Cerebellar nuclear complex (tissue), 1 donor: ENCODE results near the gene OSBPL10.

Experiments used
- DNase-seq, 2 experiments: peaks; one replicate each; lab custom pipeline; 2025; lab: John Stamatoyannopoulos, UW

The OSBPL10 gene

GRCh38 chr3:31958701-31959152 is 22.3 kb downstream of the OSBPL10 start:
- DNase-seq, result no peak

DNA sequence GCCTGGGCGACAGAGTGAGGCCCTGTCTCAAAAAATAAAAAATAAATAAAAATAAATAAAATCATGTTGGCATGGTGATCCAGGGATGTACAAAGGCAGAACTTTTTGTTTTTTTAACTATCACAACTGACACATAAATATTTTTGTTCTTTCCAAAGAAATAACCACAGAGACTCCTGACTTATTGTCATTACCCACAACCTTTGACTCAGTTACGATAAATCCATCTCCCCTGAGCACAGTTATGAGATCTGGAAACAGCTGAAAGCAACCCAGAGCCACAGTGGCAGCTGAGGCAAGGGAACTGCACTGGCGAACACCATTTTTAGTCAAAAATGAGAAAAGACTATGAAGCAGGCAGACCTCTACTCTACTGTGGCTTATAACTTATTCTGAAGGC is 24.0 kb downstream of the OSBPL10 start:
- no peak for DNase-seq

DNA sequence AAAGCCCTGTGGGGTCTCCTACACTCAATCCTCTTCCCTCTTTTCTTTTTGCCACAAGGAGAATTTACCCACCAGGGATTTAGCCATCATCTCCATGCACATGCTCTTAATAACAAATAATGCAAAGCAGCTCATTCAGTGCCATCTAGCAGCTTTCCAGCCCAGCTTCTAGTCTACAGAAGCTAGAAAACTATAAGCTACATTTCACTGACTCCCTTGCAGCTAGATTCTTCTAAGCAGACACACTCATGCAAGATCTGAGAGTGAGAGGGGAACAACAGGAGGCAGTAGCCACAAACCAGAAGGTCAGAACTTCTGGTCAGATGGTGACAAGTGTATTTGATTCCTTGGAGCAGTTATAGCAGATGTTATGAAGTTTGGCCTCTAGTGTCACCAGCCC is 25.5 kb downstream of the OSBPL10 start:
- no peak for DNase-seq

DNA sequence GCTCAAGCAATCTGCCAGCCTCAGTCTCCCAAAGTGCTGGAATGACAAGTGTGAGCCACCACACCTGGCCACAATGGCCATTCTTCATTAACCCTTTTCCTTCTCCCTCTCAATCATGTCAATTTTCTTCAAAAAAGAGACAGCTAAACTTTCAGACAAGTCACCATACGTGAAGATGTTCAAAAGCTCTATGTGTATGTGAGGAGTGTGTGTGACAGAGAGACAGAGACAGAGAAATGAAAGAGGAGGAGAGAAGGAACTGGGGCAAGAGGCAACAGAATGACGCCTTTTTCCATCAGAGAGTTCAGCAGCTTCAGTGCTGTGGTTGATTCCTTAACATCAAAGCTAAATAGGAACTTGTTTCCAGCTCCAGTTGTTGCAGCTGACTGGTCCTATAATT is 27.4 kb downstream of the OSBPL10 start:
- no peak for DNase-seq

DNA sequence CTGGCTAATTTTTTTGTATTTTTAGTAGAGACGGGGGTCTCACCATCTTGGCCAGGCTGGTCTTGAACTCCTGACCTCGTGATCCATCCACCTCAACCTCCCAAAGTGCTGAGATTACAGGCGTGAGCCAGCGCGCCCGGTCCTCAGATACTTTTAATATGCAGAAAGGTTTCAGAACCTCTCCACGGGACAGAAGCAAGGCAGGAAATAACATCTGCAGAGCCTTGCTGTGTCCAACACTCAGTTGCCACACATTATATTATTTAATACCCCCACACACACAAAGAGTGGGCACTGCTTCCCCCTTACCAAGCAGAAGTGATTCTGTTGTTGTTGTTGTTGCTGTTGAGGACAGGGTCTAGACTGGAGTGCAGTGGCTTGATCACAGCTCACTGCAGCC is 28.0 kb downstream of the OSBPL10 start:
- DNase-seq, result no peak

DNA sequence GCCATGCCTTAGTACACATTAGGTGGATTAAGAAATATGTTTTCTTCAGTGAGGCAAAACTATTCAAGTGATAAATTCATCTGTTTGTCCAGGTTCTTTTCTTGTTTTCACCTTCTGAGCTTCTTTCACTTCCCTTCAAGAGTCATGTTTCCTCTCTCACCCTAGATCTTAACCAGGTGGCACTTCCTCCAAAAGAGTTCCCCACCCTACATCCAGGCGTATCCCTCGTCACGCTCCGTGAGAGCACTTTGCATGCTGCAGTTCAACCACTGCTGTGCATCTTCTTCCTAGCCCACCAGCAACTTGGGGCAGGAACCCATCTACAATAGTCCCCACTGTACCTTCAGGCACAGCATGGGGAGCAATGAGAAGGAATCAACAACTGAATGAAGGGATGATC is 28.9 kb downstream of the OSBPL10 start:
- DNase-seq, result no peak

DNA sequence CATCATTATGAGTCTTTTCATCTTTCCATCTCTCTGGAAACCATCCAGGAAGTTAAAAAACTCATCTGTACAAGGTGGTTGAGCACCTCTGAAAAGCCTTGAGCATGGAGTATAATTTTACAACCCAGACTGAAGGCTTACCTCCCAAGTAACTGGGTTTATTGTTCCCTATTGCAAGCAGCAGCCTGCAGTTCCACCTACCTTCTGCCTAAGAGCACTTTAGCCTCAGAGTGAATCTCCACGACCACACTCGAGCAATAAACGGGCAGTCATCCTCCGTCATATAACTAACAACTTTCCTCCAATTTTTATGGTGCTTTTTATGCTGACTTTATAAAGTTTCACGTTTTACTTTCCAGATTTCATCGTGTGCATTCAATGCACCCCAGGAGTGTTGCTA is 32.8 kb downstream of the OSBPL10 start:
- no peak for DNase-seq

DNA sequence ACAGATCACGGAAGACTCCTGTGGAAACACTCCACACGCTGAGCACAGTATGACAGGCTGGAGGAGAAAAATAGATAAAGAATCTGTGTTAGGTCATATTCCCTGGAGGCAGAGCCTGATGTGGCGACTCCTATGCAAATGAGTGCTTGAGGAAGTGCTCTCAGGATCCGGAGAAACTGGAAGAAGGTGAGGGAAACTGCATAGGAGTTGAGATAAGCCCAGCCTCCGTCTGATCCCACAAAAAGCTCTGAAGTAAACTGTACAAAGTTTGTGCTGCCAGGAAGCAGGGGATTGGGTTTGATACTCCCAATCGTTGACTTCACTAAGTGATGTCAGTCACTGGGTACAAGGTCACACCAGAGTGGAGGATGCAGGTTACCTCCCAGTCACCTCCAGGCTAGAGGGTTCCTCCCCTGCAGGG is 33.4 kb downstream of the OSBPL10 start:
- DNase-seq, result no peak

DNA sequence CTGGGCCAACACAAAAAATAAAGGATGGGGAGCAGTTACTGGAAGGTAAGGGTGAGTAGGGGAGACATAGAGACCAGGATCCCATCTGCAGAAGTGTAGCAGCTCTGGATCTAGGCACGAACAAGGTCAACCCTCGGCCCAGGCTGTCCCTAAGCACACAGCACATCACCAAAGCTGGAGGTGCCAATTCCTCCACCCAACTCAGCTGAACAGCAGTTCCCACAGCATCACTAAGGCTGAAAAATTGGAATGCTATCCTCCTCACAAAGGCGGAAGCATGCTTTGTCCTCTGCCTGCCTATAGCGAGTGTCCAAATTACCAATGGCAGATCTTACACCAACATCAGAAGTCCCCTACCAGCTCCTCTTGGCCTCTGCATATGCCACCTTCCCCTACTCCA is 33.9 kb downstream of the OSBPL10 start:
- no peak for DNase-seq

- no peak for DNase-seq
Measured at GRCh38 chr3:31946484-31947081, 34.5 kb downstream of the OSBPL10 start.

- no peak for DNase-seq
Measured at GRCh38 chr3:31945738-31946052, 35.4 kb downstream of the OSBPL10 start.

DNA sequence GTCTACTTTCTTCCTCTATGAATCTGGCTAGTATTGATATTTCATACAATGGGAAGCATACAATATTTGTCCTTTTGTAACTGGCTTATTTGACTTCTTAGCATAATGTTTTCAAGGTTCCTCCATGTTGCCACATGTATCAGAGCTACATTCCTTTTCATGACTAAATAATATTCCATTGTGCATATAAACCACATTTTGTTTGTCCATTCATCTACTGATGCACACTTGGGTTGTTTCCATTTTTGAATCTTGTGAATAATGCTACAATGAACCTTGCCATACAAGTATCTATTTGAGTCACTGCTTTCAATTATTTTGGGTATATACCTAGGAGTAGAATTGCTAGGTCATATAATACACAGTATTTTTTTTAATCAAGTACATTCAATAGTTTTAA is 38.0 kb downstream of the OSBPL10 start:
- no peak for DNase-seq

GRCh38 chr3:31942446-31942845 is 38.6 kb downstream of the OSBPL10 start:
- no peak for DNase-seq

GRCh38 chr3:31937225-31937624 is 43.8 kb downstream of the OSBPL10 start:
- DNase-seq, result no peak

DNA sequence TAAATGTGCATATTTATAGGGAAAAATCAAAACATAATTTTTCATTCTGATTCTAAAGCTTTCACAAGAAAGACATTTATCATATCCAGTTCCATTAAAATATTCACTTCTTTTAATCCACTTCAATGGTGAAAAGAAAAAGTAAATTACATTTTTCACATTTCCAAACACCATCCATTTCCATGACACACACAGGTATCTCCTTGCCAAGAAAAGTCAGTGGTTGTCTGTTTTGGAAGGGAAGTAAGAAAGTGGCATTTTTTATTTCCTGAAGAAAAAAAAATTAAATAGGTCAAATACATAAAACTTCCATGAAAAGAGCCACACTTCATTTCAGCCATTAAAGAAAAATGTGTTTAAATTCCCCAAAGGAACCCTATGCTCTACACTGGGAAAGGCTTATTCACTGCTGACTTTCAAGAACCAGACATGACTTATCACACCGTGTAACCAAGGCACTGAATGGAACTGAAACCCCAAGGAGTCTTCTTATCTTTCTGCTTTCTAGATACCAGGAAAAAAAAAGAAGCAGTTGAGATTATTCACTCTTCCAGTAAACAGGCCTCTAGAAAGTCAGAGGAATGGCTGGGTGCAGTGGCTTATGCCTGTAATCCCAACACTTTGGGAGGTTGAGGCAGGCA is 44.5 kb downstream of the OSBPL10 start:
- DNase-seq, result no peak

DNA sequence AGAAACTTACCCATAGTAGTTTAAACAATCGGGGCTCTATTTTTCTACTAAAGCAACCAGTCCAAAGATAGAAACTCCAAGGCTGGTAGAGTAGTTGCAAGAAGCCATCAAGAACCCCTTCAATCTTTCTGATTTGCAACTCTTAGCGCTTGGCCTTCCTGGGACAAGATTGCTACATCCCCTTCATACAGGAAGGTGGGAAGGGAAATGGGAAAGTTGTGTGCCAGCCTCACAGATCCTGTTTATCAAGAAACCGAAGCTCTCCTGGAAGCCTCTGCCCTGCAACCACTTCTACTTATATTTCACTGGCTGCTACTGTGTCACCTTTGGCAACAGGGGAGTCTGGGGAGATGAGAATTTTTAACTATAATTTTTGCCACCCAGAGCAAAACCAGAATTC is 46.2 kb downstream of the OSBPL10 start:
- no peak for DNase-seq

- DNase-seq, result no peak
Measured at GRCh38 chr3:31934018-31934417, 47.0 kb downstream of the OSBPL10 start.

GRCh38 chr3:31932990-31933389 is 48.1 kb downstream of the OSBPL10 start:
- DNase-seq, result no peak

GRCh38 chr3:31929826-31930502 is 51.1 kb downstream of the OSBPL10 start:
- no peak for DNase-seq

GRCh38 chr3:31927811-31928210 is 53.3 kb downstream of the OSBPL10 start:
- no peak for DNase-seq

DNA sequence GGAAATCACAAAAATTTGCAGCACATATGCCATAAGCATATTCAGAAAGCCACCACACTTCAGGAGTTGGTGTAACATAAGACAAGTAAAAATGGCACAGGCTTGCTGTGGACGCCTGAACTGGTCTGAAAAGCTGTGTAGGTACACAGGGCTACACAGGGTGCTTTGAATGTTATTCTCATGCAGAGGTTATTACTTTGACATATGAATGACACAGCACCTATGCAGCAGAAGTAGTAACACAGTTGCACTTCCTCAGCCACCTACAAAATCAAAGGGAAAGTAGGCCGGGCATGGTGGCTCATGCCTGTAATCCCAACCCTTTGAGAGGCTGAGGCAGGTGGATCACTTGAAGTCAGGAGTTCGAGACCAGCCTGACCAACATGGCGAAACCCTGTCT is 54.5 kb downstream of the OSBPL10 start:
- DNase-seq, result no peak

DNA sequence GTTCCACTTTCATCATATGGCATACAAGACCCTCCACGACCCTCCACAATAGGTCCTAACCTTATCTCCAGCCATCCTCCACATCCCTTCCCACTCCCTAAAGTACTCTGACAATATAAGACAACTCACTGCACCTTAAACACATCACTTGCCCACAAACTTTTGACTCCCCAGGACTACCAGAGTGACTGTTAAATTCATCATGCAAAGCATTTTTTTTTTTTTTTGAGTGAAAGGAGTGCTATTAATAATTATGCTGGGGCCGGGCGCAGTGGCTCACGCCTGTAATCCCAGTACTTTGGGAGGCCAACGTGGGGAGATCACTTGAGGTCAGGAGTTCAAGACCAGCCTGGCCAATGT is 55.8 kb downstream of the OSBPL10 start:
- no peak for DNase-seq

DNA sequence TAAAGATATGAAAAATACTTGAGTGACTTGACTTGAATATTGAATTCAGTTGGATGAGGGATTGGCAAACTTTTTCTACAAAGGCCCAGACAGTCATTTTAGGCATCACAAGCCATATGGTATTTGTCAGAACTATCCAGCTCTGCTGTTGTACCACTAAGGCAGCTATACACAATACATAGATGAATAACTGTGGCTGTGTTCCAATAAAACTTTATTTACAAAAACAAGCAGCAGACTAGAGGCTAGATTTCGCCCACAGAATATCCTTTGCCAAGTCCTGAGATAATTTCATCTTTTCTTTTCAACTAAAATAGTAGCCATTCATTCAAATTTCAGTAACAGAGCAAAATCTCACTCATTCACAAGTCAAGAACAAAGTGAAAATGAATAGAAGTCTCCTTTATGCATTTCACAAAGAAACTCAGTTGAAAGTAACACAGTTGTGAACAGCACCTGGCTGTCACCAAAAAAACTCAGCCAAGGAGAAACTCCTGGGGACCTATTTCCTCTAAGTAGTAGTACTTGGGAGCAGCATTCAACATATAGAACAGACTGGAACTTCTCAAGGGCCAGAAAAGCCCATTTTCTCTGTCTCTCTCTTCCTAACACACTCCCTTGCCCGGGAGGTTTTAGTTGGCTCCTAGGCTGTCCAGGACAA is 56.3 kb downstream of the OSBPL10 start:
- no peak for DNase-seq
